ENCODE results near the gene LEO1. TPM values are rescaled to one million over a fixed set of nuclear protein-coding genes. Genes with fewer than 3 reads are reported as not detected.

LEO1 gene
- total and polyA plus RNA-seq, 2 of the 13 experiments (the other 11 are each of a cell fraction or from before 2014, with no cell fraction given), result 17.0 to 60.3 TPM

DNA sequence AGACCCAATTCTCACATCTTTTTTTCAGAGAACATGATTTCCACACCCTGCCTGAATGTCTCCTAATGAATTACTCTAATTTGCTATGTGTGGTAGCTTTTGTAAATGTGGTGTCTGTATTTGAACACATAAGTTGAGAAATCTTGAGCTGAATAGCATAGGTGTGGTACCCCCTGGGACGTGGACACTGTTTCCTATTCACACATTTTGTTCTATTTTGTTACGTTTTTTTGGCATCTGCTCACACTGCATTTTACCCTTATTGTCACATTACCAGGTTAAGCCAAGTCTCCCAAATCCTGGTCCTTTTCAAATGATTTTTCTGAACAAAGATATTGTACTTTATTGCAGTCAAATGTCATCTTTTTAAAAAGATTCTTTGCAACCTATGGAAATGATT, 40.6 kb upstream of the LEO1 start:
- Histone ChIP-seq H3K4me1 (ENCODE audit: insufficient read depth, low read length) (peaks cover 56% of the 10 kb centered on the region), H3K4me2 (ENCODE audit: low read depth, low read length) (peak overlapping the region; percentile 33; the same call in 1 of the 2 replicates), H3K27ac (ENCODE audit: extremely low read length, insufficient read depth, low read length) (peak overlapping the region; percentile 52), H2AFZ (ENCODE audit: low read length) (peak overlapping the region; percentile 61), H4K20me1 (ENCODE audit: insufficient read depth, low read length) (no peaks in the 10 kb centered on the region), H3K4me3 (replicated peaks in 1 of 3; ENCODE audit: insufficient read depth in 1 of 3, low read depth in 2 of 3, low read length in 3 of 3) (no peak overlapping the region), H3K27me3 (ENCODE audit: control insufficient read depth in 1 of 2, insufficient read depth in 2 of 2, low read length in 2 of 2) (no peaks in the 10 kb centered on the region), H3K9me3 (ENCODE audit: low read length) (no peaks in the 10 kb centered on the region), H3K36me3 (replicated peaks in 1 of 2; ENCODE audit: control insufficient read depth in 1 of 2, insufficient read depth in 2 of 2, low read length in 2 of 2) (no peaks in the 10 kb centered on the region), H3K79me2 (ENCODE audit: insufficient read depth, low read length) (no peaks in the 10 kb centered on the region), H3K9ac (ENCODE audit: insufficient read depth, low read depth, low read length) (peak overlapping the region; percentile 38; the same call in 1 of the 2 replicates)
- TF ChIP-seq ZNF572 (CRISPR knock-in tag; IDR thresholded peaks at IDR 0.05) (no peak), ZNF790 (CRISPR knock-in tag; IDR thresholded peaks at IDR 0.05; ENCODE audit: borderline replicate concordance) (no peak), PHF5A (CRISPR knock-in tag; IDR thresholded peaks at IDR 0.05; ENCODE audit: low read depth, unreplicated experiment) (no peak), ZNF44 (CRISPR knock-in tag; IDR thresholded peaks at IDR 0.05) (no peak), THYN1 (CRISPR knock-in tag; IDR thresholded peaks at IDR 0.05; ENCODE audit: borderline replicate concordance, low read depth) (no peak), ZNF563 (CRISPR knock-in tag; IDR thresholded peaks at IDR 0.05) (no peak), ZNF292 (CRISPR knock-in tag; IDR thresholded peaks at IDR 0.05; ENCODE audit: borderline replicate concordance, low read depth) (no peak), PPARG (CRISPR knock-in tag; conservative IDR thresholded peaks at IDR 0.05) (no peak), PLRG1 (conservative IDR thresholded peaks at IDR 0.05) (no peak), YY1 (IDR thresholded peaks at IDR 0.05; ENCODE audit: insufficient read depth, insufficient replicate concordance, low read depth, low read length) (no peak), MYC (CRISPR knock-in tag; IDR thresholded peaks at IDR 0.05; ENCODE audit: borderline replicate concordance) (no peak)
- TF ChIP-seq, protein P1, sequence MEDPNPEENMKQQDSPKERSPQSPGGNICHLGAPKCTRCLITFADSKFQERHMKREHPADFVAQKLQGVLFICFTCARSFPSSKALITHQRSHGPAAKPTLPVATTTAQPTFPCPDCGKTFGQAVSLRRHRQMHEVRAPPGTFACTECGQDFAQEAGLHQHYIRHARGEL (CRISPR knock-in tag; IDR thresholded peaks at IDR 0.05), result no peak
- TF ChIP-seq, protein P2, sequence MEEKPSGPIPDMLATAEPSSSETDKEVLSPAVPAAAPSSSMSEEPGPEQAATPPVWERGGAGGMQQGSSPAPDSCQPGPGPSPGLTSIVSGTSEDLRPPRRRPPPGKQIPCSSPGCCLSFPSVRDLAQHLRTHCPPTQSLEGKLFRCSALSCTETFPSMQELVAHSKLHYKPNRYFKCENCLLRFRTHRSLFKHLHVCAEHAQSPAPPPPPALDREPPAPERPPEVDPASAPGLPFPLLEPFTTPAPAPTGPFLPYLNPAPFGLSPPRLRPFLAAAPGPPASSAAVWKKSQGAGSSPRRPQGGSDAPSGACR (CRISPR knock-in tag; IDR thresholded peaks at IDR 0.05), result no peak
- TF ChIP-seq, protein P3, sequence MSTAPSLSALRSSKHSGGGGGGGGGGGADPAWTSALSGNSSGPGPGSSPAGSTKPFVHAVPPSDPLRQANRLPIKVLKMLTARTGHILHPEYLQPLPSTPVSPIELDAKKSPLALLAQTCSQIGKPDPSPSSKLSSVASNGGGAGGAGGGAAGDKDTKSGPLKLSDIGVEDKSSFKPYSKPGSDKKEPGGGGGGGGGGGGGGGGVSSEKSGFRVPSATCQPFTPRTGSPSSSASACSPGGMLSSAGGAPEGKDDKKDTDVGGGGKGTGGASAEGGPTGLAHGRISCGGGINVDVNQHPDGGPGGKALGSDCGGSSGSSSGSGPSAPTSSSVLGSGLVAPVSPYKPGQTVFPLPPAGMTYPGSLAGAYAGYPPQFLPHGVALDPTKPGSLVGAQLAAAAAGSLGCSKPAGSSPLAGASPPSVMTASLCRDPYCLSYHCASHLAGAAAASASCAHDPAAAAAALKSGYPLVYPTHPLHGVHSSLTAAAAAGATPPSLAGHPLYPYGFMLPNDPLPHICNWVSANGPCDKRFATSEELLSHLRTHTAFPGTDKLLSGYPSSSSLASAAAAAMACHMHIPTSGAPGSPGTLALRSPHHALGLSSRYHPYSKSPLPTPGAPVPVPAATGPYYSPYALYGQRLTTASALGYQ (CRISPR knock-in tag; IDR thresholded peaks at IDR 0.05), result no peak
- DNase-seq (ENCODE audit: low spot score) (no peak), ATAC-seq (no peak), FAIRE-seq (no peak)
- no TSS peak for BruUV-seq (replicated peaks)
- ChIA-PET POLR2A (interaction anchor here (1.0 kb wide), 1 partner anchor 31 kb away, joined by 3 read pairs; no protein-coding TSS in a partner anchor), CTCF (ENCODE audit: low intra/inter-chr PET ratio, low total read pairs) (no interaction called here)
- intact Hi-C loops (cut with micrococcal nuclease; ENCODE audit: unreplicated experiment) (no loop called here), in situ Hi-C loops (cut with HindIII; ENCODE audit: extremely low pct_ligation_motif_present, low pct_unique_long_range_greater_than_20kb) (no loop called here)
- WGBS (ENCODE audit: low lambda C conversion rate), result 86% methylated on average over 2 of the region's 2 CpGs

All from HepG2 (cell line).